Measurements from ENCODE around the gene PAM16. TPM values are rescaled to one million over a fixed set of nuclear protein-coding genes. Genes with fewer than 3 reads are reported as not detected.

PAM16 gene
- total RNA-seq, 1 experiment from 2014 or later, result 80.4 TPM

DNA sequence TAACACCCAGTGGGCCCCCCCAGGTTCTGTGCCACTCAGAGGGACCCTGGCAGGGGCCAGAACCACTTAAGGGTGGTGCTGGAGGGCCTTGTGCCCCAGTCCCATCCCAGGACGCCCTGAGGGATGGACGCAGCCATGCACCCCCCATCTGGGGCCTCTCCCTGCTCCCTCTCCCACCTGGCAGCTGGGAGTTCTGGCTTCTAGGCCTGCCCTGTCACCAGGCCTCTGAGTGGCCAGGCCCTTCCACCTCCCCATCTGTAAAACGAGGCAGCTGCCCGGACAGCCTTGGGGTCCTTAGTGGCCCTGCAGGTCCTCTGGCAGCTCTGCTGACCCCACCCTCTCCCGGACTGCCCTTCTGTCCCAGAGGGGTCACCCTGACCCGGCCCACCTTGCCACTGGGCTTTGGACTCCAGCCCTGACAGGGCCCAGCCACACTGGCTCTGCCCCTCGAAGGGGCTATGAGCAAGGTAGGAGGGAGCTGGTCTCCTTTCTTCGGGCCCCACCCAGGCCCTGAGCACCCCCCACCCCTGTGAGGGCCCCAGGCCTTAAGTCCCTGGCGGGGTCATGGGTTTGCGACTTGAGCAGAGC, 12.3 kb downstream of the PAM16 start:
- Histone ChIP-seq H3K27ac (ENCODE audit: insufficient read length, low read depth, low read length) (no peak overlapping the region), H3K4me1 (ENCODE audit: insufficient read depth, low read length) (no peaks in the 10 kb centered on the region), H2AK5ac (ENCODE audit: insufficient read length, low read length) (no peak overlapping the region), H2BK15ac (ENCODE audit: low read depth, low read length) (no peak overlapping the region), H2AFZ (ENCODE audit: low read length) (no peak overlapping the region), H4K8ac (replicated peaks; ENCODE audit: insufficient read length, low read depth, low read length) (no peak overlapping the region), H3T11ph (ENCODE audit: low read length) (no peak overlapping the region), H3K4me2 (ENCODE audit: insufficient read depth, insufficient read length, low read length) (no peak overlapping the region), H3K14ac (ENCODE audit: insufficient read depth, low read length) (no peak overlapping the region), H3K79me2 (ENCODE audit: insufficient read depth, low read length) (no peaks in the 10 kb centered on the region), H4K91ac (ENCODE audit: insufficient read length, low read depth, low read length) (no peak overlapping the region), H3K23ac (ENCODE audit: insufficient read length, low read depth, low read length) (no peak overlapping the region), H3K4ac (ENCODE audit: low read depth, low read length) (no peak overlapping the region), H4K5ac (ENCODE audit: insufficient read length, low read depth, low read length) (no peak overlapping the region), H3K27me3 (ENCODE audit: insufficient read depth, low read length) (no peaks in the 10 kb centered on the region), H3K23me2 (ENCODE audit: insufficient read length, low read depth, low read length, poor library complexity, severe bottlenecking) (no peaks in the 10 kb centered on the region), H3K9me3 (ENCODE audit: control insufficient read depth, low read depth, low read length) (no peaks in the 10 kb centered on the region), H2BK12ac (ENCODE audit: insufficient read length, low read depth, low read length) (no peak overlapping the region), H3K56ac (ENCODE audit: insufficient read length, low read depth, low read length) (no peak overlapping the region), H2BK5ac (ENCODE audit: insufficient read length, low read length) (no peak overlapping the region), H3K18ac (ENCODE audit: insufficient read length, low read depth, low read length) (no peak overlapping the region), H3K79me1 (ENCODE audit: insufficient read depth, low read depth, low read length, poor library complexity, severe bottlenecking) (no peaks in the 10 kb centered on the region), H4K20me1 (ENCODE audit: control insufficient read depth, insufficient read depth, insufficient read length) (no peaks in the 10 kb centered on the region), H2BK20ac (ENCODE audit: low read depth, low read length, poor library complexity, severe bottlenecking) (no peak overlapping the region), H3K9ac (ENCODE audit: extremely low read depth, insufficient read length, low read length) (no peak overlapping the region), H2BK120ac (ENCODE audit: low read depth, low read length, poor library complexity, severe bottlenecking) (no peak overlapping the region)
- TF ChIP-seq CTCF (conservative IDR thresholded peaks at IDR 0.05), result no peak
- Mint-ChIP-seq H3K36me3 (ENCODE audit: insufficient read depth in 1 of 3, low read depth in 3 of 3) (peaks cover 11 to 32% (median 16%) of the 10 kb centered on the region in 3 experiments), H3K4me3 (no peak overlapping the region), H3K27ac (peak overlapping the region in 1 of 3 experiments; percentile 28; a peak in 1 of 7 replicates), H3K4me1 (no peaks in the 10 kb centered on the region), H3K9me3 (peaks cover 4% of the 10 kb centered on the region in 2 experiments; a peak in 4 of 5 replicates), H3K27me3 (ENCODE audit: low read depth) (peaks cover 2% of the 10 kb centered on the region; the same call in 1 of the 2 replicates)
- no CpG with 5 or more reads among the region's 10 CpGs for WGBS (ENCODE audit: extremely low coverage, insufficient read length, low lambda C conversion rate)
- DNase-seq, result no peak
